K562 (cell line): ENCODE measurements around the gene RAB4B. TPM values are rescaled to one million over a fixed set of nuclear protein-coding genes. Genes with fewer than 3 reads are reported as not detected.
"Not testable (repeated sequence)": the region's sequence is repeated elsewhere in the genome, so short reads cannot be mapped to it uniquely, and the experiment has no call there.

Source experiments
- ATAC-seq: fragments of 200-7000 bp; cut with Tn5 transposase; 3 replicates; pipeline ENCODE4 v1.9.1; 2020; ENCODE audit warnings: moderate library complexity
- BruUV-seq: library from RNA; stranded (reverse); fragments of 400-500 nt; replicated peaks from 2 replicates; lab custom pipeline; 2021; lab: Mats Ljungman, UMichigan
- CTCF ChIA-PET: fragments of 300-600 bp; formaldehyde crosslinking; extraction: SDS; loops from one replicate; lab custom pipeline; 2021; ENCODE audit warnings: low intra/inter-chr PET ratio; lab: Yijun Ruan, JAX
- POLR2A ChIA-PET: fragments of 300-600, 350-650 bp; sonication (Branson Sonifier 250); formaldehyde crosslinking; extraction: SDS; loops from one replicate; lab custom pipeline; 2021; ENCODE audit warnings: antibody characterized with exemption, inconsistent platforms; lab: Yijun Ruan, JAX
- DNase-seq, 4 experiments: peaks; one replicate each; pipeline versions ENCODE4 v3.0.0 to v3.0.0-alpha.2; 2011 to 2018; ENCODE audit warnings: low spot score in 3 of 4, mixed read lengths in 3 of 4; ENCODE audit errors: extremely low read depth in 1 of 4
- FAIRE-seq: peaks from 2 replicates; lab custom pipeline; 2011; peaks lifted over from hg19 to GRCh38; lab: Jason Lieb, UNC
- H2AFZ ChIP-seq: 2 replicates; pipeline ENCODE4 v1.6.0; 2011; ENCODE audit warnings: low read depth, low read length, control low read depth, inconsistent platforms
- H3K27ac ChIP-seq: fragments of 200-600 bp; 3 replicates; pipeline ENCODE4 v1.8.0; 2011; ENCODE audit warnings: low read depth, mild to moderate bottlenecking, control low read depth, inconsistent platforms, low read length, moderate library complexity, mixed read lengths; ENCODE audit errors: extremely low read depth
- H3K27me3 ChIP-seq, 2 experiments: fragments of 300-600 bp in 1 of 2; 2 replicates in 1 of 2; 3 replicates in 1 of 2; pipeline versions ENCODE4 v1.6.0 to v1.8.0; 2011; ENCODE audit warnings: inconsistent platforms in 2 of 2, low read length in 2 of 2, mild to moderate bottlenecking in 1 of 2, mixed read lengths in 1 of 2, moderate library complexity in 1 of 2; ENCODE audit not compliant: control insufficient read depth in 2 of 2, insufficient read depth in 2 of 2
- H3K36me3 ChIP-seq: fragments of 300-600 bp; 3 replicates; pipeline ENCODE4 v1.8.0; 2011; ENCODE audit warnings: mild to moderate bottlenecking, low read length, inconsistent platforms; ENCODE audit not compliant: control insufficient read depth, insufficient read depth
- H3K4me1 ChIP-seq, 2 experiments: fragments of 200-600 bp in 1 of 2; replicated peaks in 1 of 2; 2 replicates in 1 of 2; 3 replicates in 1 of 2; pipeline versions ENCODE4 v1.5.1 to v1.8.0; 2011; ENCODE audit warnings: inconsistent platforms in 2 of 2, low read length in 2 of 2, mild to moderate bottlenecking in 1 of 2, mixed read lengths in 1 of 2, moderate library complexity in 1 of 2; ENCODE audit not compliant: control insufficient read depth in 2 of 2, insufficient read depth in 2 of 2
- H3K4me2 ChIP-seq: 2 replicates; pipeline ENCODE4 v1.6.1; 2011; ENCODE audit warnings: low read length, control low read depth, inconsistent platforms, mixed read lengths; ENCODE audit not compliant: insufficient read depth
- H3K4me3 ChIP-seq: fragments of 200-600 bp; sonication (generic), shearing (Covaris generic); 2 replicates; pipeline ENCODE4 v1.5.1; 2016; ENCODE audit warnings: control low read depth, inconsistent platforms
- H3K79me2 ChIP-seq: fragments of 200-600 bp; 3 replicates; pipeline ENCODE4 v1.8.0; 2011; ENCODE audit warnings: low read length, inconsistent platforms; ENCODE audit not compliant: control insufficient read depth, insufficient read depth
- H3K9ac ChIP-seq, 2 experiments: 2 replicates each; pipeline versions ENCODE4 v1.6.0 to v1.6.1; 2011; ENCODE audit warnings: low read depth in 2 of 2, low read length in 2 of 2, control low read depth in 1 of 2, inconsistent platforms in 1 of 2, mild to moderate bottlenecking in 1 of 2, mixed read lengths in 1 of 2; ENCODE audit not compliant: insufficient read depth in 1 of 2
- H3K9me1 ChIP-seq: one replicate; pipeline ENCODE4 v1.6.0; 2011; ENCODE audit warnings: inconsistent platforms, mild to moderate bottlenecking, low read length, moderate library complexity; ENCODE audit not compliant: control insufficient read depth, insufficient read depth
- H3K9me3 ChIP-seq: replicated peaks from 2 replicates; pipeline ENCODE4 v1.5.1; 2011; ENCODE audit warnings: low read depth, low read length, inconsistent platforms; ENCODE audit not compliant: control insufficient read depth, insufficient read depth
- H4K20me1 ChIP-seq: replicated peaks from 2 replicates; pipeline ENCODE4 v1.6.1; 2011; ENCODE audit warnings: low read length, inconsistent platforms, mixed read lengths; ENCODE audit not compliant: control insufficient read depth, insufficient read depth
- ADNP ChIP-seq: fragments of 200-800 bp; sonication (Bioruptor generic); IDR thresholded peaks from 2 replicates; pipeline ENCODE4 v1.6.1; 2016; ENCODE audit warnings: missing genetic modification characterization, missing compliant biosample characterization
- BRD9 ChIP-seq: fragments of 450-650 bp; IDR thresholded peaks from 2 replicates; pipeline ENCODE4 v1.6.1; 2018; ENCODE audit warnings: low read depth; ENCODE audit not compliant: partially characterized antibody
- CBFA2T3 ChIP-seq: fragments of 450-650 bp; IDR thresholded peaks from 2 replicates; pipeline ENCODE4 v1.6.1; 2017
- EP400 ChIP-seq: fragments of 450-650 bp; IDR thresholded peaks from 2 replicates; pipeline ENCODE4 v1.6.1; 2017; ENCODE audit warnings: antibody characterized with exemption, mild to moderate bottlenecking, moderate library complexity
- HDAC3 ChIP-seq: fragments of 450-650 bp; IDR thresholded peaks from 2 replicates; pipeline ENCODE4 v1.6.1; 2018; ENCODE audit warnings: borderline replicate concordance, mild to moderate bottlenecking, moderate library complexity; ENCODE audit not compliant: partially characterized antibody
- MTA2 ChIP-seq: fragments of 450-650 bp; IDR thresholded peaks from 2 replicates; pipeline ENCODE4 v1.6.1; 2016; ENCODE audit warnings: low read depth
- STAT5A ChIP-seq: IDR thresholded peaks from 2 replicates; pipeline ENCODE4 v1.6.1; 2012; ENCODE audit warnings: low read length, inconsistent platforms, borderline replicate concordance
- TEAD4 ChIP-seq, 2 experiments: sonication (generic) in 1 of 2; formaldehyde crosslinking in 1 of 2; IDR thresholded peaks; 2 replicates each; pipeline versions ENCODE4 v1.6.1 to v1.8.0; 2012 to 2022; ENCODE audit warnings: borderline replicate concordance in 1 of 2, inconsistent platforms in 1 of 2, low read length in 1 of 2, mild to moderate bottlenecking in 1 of 2, missing genetic modification reagents in 1 of 2
- WGBS: fragments of 100-300 bp; shearing (Covaris generic); methylation state at CpG from one replicate; pipeline ENCODE4 v1.1.6; 2016; ENCODE audit warnings: low coverage, mixed read lengths; ENCODE audit not compliant: insufficient coverage; ENCODE audit errors: missing lambda C conversion rate; 5-methylcytosine and 5-hydroxymethylcytosine counted together
- in situ Hi-C: fragments of 300-500 bp; cut with MboI; formaldehyde crosslinking; loops from 4 replicates; pipeline ENCODE4 v1.15.0; 2018; ENCODE audit warnings: inconsistent platforms, mixed read lengths
- intact Hi-C: fragments of 100-400 bp; cut with micrococcal nuclease; formaldehyde crosslinking; loops from 2 replicates; pipeline ENCODE4 v1.14.2; 2022
- polyA plus RNA-seq, 8 experiments: library from polyadenylated mRNA; depleted of rRNA in 4 of 8; stranded (reverse) in 5 of 8; unstranded in 3 of 8; fragments of >200 nt; fragmentation: Nextera tagmentation in 2 of 8; fragmentation: Illumina TruSeq in 1 of 8; extraction: Ambion mirVana in 2 of 8; extraction: Trizol in 1 of 8; gene quantifications; 2 replicates each; pipeline versions ENCODE4 v1.2.1 to v1.2.3, GENCODE V29; 2011 to 2014; ENCODE audit warnings: inconsistent platforms in 1 of 8, missing spikeins in 1 of 8
- total RNA-seq, 7 experiments: library from RNA; depleted of rRNA in 6 of 7; stranded (reverse); fragments of >200 nt in 6 of 7; fragmentation: Illumina TruSeq in 2 of 7; extraction: Trizol in 2 of 7; gene quantifications; 2 replicates each; pipeline versions ENCODE4 v1.2.1 to v1.2.3, GENCODE V29; 2011 to 2021; ENCODE audit warnings: low replicate concordance in 1 of 7
- TF ChIP-seq, protein P1 (sequence below), 2 experiments: fragments of 450-650 bp in 1 of 2; sonication (generic) in 1 of 2; formaldehyde crosslinking in 1 of 2; IDR thresholded peaks in 1 of 2; conservative IDR thresholded peaks in 1 of 2; 2 replicates each; pipeline versions ENCODE4 v1.6.1 to v1.8.1; 2016 to 2023; ENCODE audit warnings: mild to moderate bottlenecking in 2 of 2, moderate library complexity in 2 of 2, inconsistent platforms in 1 of 2, missing genetic modification reagents in 1 of 2
- TF ChIP-seq, protein P2 (sequence below): fragments of 200-800 bp; sonication (Bioruptor generic); IDR thresholded peaks from 2 replicates; pipeline ENCODE4 v1.6.1; 2017; ENCODE audit warnings: missing genetic modification characterization, missing compliant biosample characterization

The RAB4B gene
- total and polyA plus RNA-seq, 9 of the 15 experiments (the other 6 are each of a cell fraction or from before 2014, with no cell fraction given): 0.28 to 20.4 (median 9.0) TPM

DNA sequence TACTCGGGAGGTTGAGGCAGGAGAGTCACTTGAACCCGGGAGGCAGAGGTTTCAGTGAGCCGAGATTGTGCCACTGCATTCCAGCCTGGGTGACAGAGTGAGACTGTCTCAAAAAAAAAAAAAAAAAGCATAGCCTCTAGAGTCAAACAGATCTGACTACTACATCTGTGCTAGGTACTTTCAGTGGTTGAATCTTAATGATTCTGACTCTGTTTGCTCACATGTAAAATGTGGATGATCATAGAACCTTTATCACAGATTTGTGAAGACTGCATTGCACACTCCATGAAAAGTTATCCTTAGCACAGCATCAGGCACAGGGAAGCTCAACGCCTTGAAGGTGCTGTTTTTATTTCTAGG is 54.4 kb downstream of the RAB4B start:
- CTCF ChIA-PET: not testable (repeated sequence)

DNA sequence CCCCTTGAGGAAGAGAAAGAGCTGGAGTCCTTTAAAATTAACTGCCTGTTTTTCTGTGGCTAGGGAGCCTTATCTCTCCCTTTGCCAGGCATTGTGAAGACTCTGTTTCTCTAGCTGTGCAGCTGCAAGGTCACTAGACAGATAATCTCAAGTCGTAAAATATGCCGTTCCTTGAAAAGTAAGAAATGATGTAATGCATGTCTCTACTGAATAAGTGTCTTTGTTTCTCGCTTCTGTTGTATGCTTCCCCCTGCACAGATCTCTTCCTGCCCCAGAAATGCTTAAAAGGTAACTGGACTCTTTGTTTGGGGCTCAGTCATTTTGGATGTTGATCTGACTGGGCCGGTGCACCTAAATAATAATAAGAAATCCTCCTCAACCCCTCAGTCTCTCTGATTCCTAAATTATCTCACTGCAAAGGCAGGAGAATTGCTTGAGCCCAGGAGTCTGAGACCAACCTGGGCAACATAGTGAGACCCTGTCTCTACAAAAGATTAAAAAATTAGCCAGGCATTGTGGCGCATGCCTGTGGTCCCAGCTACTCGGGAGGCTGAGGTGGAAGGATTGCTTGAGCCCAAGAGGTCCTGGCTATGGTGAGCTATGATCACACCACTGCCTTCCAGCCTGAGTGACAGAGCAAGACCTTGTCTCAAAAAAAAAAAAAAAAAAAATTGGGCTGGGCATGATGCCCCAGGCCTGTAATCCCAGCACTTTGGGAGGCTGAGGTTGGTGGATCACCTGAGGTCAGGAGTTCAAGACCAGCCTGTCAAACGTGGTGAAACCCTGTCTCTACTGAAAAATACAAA is 55.9 kb downstream of the RAB4B start:
- DNase-seq: peak in 2 of 4 experiments; percentile 45 to 60
- TF ChIP-seq BRD9 (peak; percentile 53), MTA2 (peak; percentile 47; the same call in 1 of the 2 replicates), HDAC3 (peak; percentile 63), CBFA2T3 (peak; percentile 85), EP400 (peak; percentile 53), STAT5A (0 out of 2 replicates have a peak, but pooled peaks have one; percentile 17), TEAD4 (IDR thresholded peaks at IDR 0.05; ENCODE audit: low read length) (peak; percentile 31; the same call in 1 of the 2 replicates)
- TF ChIP-seq, protein P1, sequence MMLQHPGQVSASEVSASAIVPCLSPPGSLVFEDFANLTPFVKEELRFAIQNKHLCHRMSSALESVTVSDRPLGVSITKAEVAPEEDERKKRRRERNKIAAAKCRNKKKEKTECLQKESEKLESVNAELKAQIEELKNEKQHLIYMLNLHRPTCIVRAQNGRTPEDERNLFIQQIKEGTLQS (IDR thresholded peaks at IDR 0.05): peak; percentile 87
- TF ChIP-seq, protein P1 (CRISPR knock-in tag; conservative IDR thresholded peaks at IDR 0.05): not testable (repeated sequence)
- TF ChIP-seq, protein P2, sequence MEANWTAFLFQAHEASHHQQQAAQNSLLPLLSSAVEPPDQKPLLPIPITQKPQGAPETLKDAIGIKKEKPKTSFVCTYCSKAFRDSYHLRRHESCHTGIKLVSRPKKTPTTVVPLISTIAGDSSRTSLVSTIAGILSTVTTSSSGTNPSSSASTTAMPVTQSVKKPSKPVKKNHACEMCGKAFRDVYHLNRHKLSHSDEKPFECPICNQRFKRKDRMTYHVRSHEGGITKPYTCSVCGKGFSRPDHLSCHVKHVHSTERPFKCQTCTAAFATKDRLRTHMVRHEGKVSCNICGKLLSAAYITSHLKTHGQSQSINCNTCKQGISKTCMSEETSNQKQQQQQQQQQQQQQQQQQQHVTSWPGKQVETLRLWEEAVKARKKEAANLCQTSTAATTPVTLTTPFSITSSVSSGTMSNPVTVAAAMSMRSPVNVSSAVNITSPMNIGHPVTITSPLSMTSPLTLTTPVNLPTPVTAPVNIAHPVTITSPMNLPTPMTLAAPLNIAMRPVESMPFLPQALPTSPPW (CRISPR knock-in tag): peak; percentile 43
- not testable (repeated sequence) for TF ChIP-seq TEAD4 (CRISPR knock-in tag; IDR thresholded peaks at IDR 0.05; ENCODE audit: borderline replicate concordance)

More for the DNA sequence above, 54.4 kb downstream of the RAB4B start:
- DNase-seq, FAIRE-seq, H3K36me3 ChIP-seq, ATAC-seq, H3K4me3 ChIP-seq, H3K79me2 ChIP-seq, in situ Hi-C loops, H3K9me1 ChIP-seq, H3K9me3 ChIP-seq, intact Hi-C loops, H4K20me1 ChIP-seq, H3K27me3 ChIP-seq, BruUV-seq: not testable (repeated sequence)
- WGBS: 60% methylated on average over 4 of the region's 4 CpGs
- TF ChIP-seq ADNP (tag): 0 out of 2 replicates have a peak, but pooled peaks have one; percentile 44
- Histone ChIP-seq H3K9ac (peak overlapping the region in 1 of 2 experiments; percentile 71; a peak in 1 of 4 replicates), H3K4me2 (peak overlapping the region; percentile 30; the same call in 1 of the 2 replicates), H3K4me1 (peaks cover 20 to 21% of the 10 kb centered on the region in 2 experiments), H2AFZ (peak overlapping the region; percentile 28; the same call in 1 of the 2 replicates), H3K27ac (peak overlapping the region; percentile 90)
- POLR2A ChIA-PET: interaction anchor here (1.1 kb wide), 2 partner anchors 8 to 10 kb away, joined by 3 to 6 read pairs; no protein-coding TSS in a partner anchor

More for the DNA sequence above, 55.9 kb downstream of the RAB4B start:
- Histone ChIP-seq H3K4me2 (peak overlapping the region; percentile 49), H2AFZ (peak overlapping the region; percentile 65; the same call in 1 of the 2 replicates), H3K27ac (peak overlapping the region; percentile 92), H3K4me1 (peaks cover 20 to 21% of the 10 kb centered on the region in 2 experiments), H3K9ac (peak overlapping the region in 1 of 2 experiments; percentile 71; a peak in 2 of 4 replicates)
- H3K27me3 ChIP-seq, H3K79me2 ChIP-seq, H3K4me3 ChIP-seq, in situ Hi-C loops, H3K9me1 ChIP-seq, CTCF ChIA-PET, H3K9me3 ChIP-seq, H4K20me1 ChIP-seq, H3K36me3 ChIP-seq, intact Hi-C loops: not testable (repeated sequence)
- 2% methylated on average over 7 of the region's 7 CpGs for WGBS
- ATAC-seq: peak; percentile 78
- FAIRE-seq: peak; percentile 100
- BruUV-seq: TSS peak; percentile 83
- POLR2A ChIA-PET: interaction anchor here (0.7 to 1.1 kb wide), 4 partner anchors 10 to 60 kb away, joined by 3 to 6 read pairs (median 3); partner anchors contain the start of gene RAB4B
